HepG2 (cell line): ENCODE measurements around the gene SYT8. TPM values are rescaled to one million over a fixed set of nuclear protein-coding genes. Genes with fewer than 3 reads are reported as not detected.

Experiments
- ATAC-seq: fragments of 200-7000 bp; cut with Tn5 transposase; 3 replicates; pipeline ENCODE4 v1.9.1; 2020; ENCODE audit warnings: mild to moderate bottlenecking, moderate library complexity
- BruUV-seq: library from RNA; stranded (reverse); fragments of 400-500 nt; replicated peaks from 2 replicates; lab custom pipeline; 2021; lab: Mats Ljungman, UMichigan
- CTCF ChIA-PET: fragments of 300-600 bp; formaldehyde crosslinking; extraction: SDS; loops from one replicate; lab custom pipeline; 2021; ENCODE audit warnings: low total read pairs, inconsistent platforms, low intra/inter-chr PET ratio; lab: Yijun Ruan, JAX
- POLR2A ChIA-PET: fragments of 350-600 bp; sonication (Branson Sonifier 250); formaldehyde crosslinking; loops from one replicate; lab custom pipeline; 2020; ENCODE audit warnings: antibody characterized with exemption, inconsistent platforms; lab: Yijun Ruan, JAX
- DNase-seq: peaks from one replicate; pipeline ENCODE4 v3.0.0-alpha.2; 2015; ENCODE audit warnings: low spot score
- FAIRE-seq: peaks from 3 replicates; lab custom pipeline; 2011; peaks lifted over from hg19 to GRCh38; lab: Jason Lieb, UNC
- H2AFZ ChIP-seq: one replicate; pipeline ENCODE4 v1.6.1; 2011; ENCODE audit warnings: low read length, inconsistent platforms
- H3K27ac ChIP-seq: fragments of 300-600 bp; 3 replicates; pipeline ENCODE4 v1.8.0; 2011; ENCODE audit warnings: mixed run types, mild to moderate bottlenecking, mixed read lengths, low read length, inconsistent platforms; ENCODE audit not compliant: insufficient read depth; ENCODE audit errors: extremely low read length
- H3K27me3 ChIP-seq, 2 experiments: fragments of 200-600 bp in 1 of 2; 2 replicates in 1 of 2; 3 replicates in 1 of 2; pipeline versions ENCODE4 v1.6.0 to v1.8.0; 2011; ENCODE audit warnings: low read length in 2 of 2, mild to moderate bottlenecking in 2 of 2, moderate library complexity in 2 of 2, inconsistent platforms in 1 of 2; ENCODE audit not compliant: insufficient read depth in 2 of 2, control insufficient read depth in 1 of 2
- H3K36me3 ChIP-seq, 2 experiments: fragments of 200-600 bp in 1 of 2; replicated peaks in 1 of 2; 2 replicates in 1 of 2; 3 replicates in 1 of 2; pipeline versions ENCODE4 v1.5.1 to v1.8.0; 2011; ENCODE audit warnings: low read length in 2 of 2, inconsistent platforms in 1 of 2; ENCODE audit not compliant: insufficient read depth in 2 of 2, control insufficient read depth in 1 of 2
- H3K4me1 ChIP-seq: 2 replicates; pipeline ENCODE4 v1.5.1; 2012; ENCODE audit warnings: low read length, inconsistent platforms; ENCODE audit not compliant: insufficient read depth
- H3K4me2 ChIP-seq: 2 replicates; pipeline ENCODE4 v1.6.0; 2011; ENCODE audit warnings: low read depth, low read length, inconsistent platforms
- H3K4me3 ChIP-seq, 3 experiments: fragments of 200-600 bp in 1 of 3; sonication (generic), shearing (Covaris generic) in 1 of 3; replicated peaks in 1 of 3; 2 replicates each; pipeline ENCODE4 v1.5.1; 2011 to 2016; ENCODE audit warnings: low read length in 3 of 3, inconsistent platforms in 2 of 3, low read depth in 2 of 3, mild to moderate bottlenecking in 2 of 3, control low read depth in 1 of 3, mixed read lengths in 1 of 3; ENCODE audit not compliant: insufficient read depth in 1 of 3
- H3K79me2 ChIP-seq: one replicate; pipeline ENCODE4 v1.6.1; 2011; ENCODE audit warnings: low read length, inconsistent platforms; ENCODE audit not compliant: insufficient read depth
- H3K9ac ChIP-seq: 2 replicates; pipeline ENCODE4 v1.6.0; 2011; ENCODE audit warnings: mild to moderate bottlenecking, low read depth, low read length, inconsistent platforms; ENCODE audit not compliant: insufficient read depth
- H3K9me3 ChIP-seq: 2 replicates; pipeline ENCODE4 v1.5.1; 2012; ENCODE audit warnings: mild to moderate bottlenecking, low read length
- H4K20me1 ChIP-seq: 2 replicates; pipeline ENCODE4 v1.6.0; 2011; ENCODE audit warnings: inconsistent platforms, mild to moderate bottlenecking, low read length, moderate library complexity; ENCODE audit not compliant: insufficient read depth
- DZIP1 ChIP-seq: sonication (generic); formaldehyde crosslinking; IDR thresholded peaks from 2 replicates; pipeline ENCODE4 v1.5.0; 2020; ENCODE audit warnings: mild to moderate bottlenecking, missing genetic modification reagents
- GPN1 ChIP-seq: sonication (generic); formaldehyde crosslinking; IDR thresholded peaks from 2 replicates; pipeline ENCODE4 v1.5.1; 2020; ENCODE audit warnings: missing genetic modification reagents, borderline replicate concordance
- IKZF5 ChIP-seq: IDR thresholded peaks from 2 replicates; pipeline ENCODE4 v1.6.1; 2018; ENCODE audit warnings: missing genetic modification reagents, mild to moderate bottlenecking, missing compliant biosample characterization
- JUNB ChIP-seq: sonication (generic); formaldehyde crosslinking; IDR thresholded peaks from 2 replicates; pipeline ENCODE4 v1.8.0; 2022; ENCODE audit warnings: missing genetic modification reagents, mild to moderate bottlenecking, borderline replicate concordance
- LCORL ChIP-seq, 2 experiments: fragments of 450-650 bp in 1 of 2; sonication (generic) in 1 of 2; formaldehyde crosslinking in 1 of 2; IDR thresholded peaks; 2 replicates each; pipeline versions ENCODE4 v1.5.0 to v1.6.1; 2017 to 2020; ENCODE audit warnings: antibody characterized with exemption in 1 of 2, missing genetic modification reagents in 1 of 2
- MTF2 ChIP-seq: sonication (generic); formaldehyde crosslinking; IDR thresholded peaks from 2 replicates; pipeline ENCODE4 v1.5.0; 2020; ENCODE audit warnings: missing genetic modification reagents, borderline replicate concordance
- NFIB ChIP-seq: sonication (generic); formaldehyde crosslinking; IDR thresholded peaks from 2 replicates; pipeline ENCODE4 v1.9.0; 2021; ENCODE audit warnings: missing genetic modification reagents, mild to moderate bottlenecking, borderline replicate concordance
- RARA ChIP-seq: IDR thresholded peaks from 2 replicates; pipeline ENCODE4 v1.6.1; 2016; ENCODE audit warnings: missing genetic modification reagents, missing compliant biosample characterization
- SKI ChIP-seq: fragments of 450-650 bp; IDR thresholded peaks from one replicate; pipeline ENCODE4 v1.6.1; 2018; ENCODE audit warnings: mild to moderate bottlenecking; ENCODE audit not compliant: partially characterized antibody
- SNAI1 ChIP-seq: sonication (generic); formaldehyde crosslinking; IDR thresholded peaks from 2 replicates; pipeline ENCODE4 v1.5.0; 2020; ENCODE audit warnings: mild to moderate bottlenecking, missing genetic modification reagents, borderline replicate concordance
- THAP8 ChIP-seq: sonication (generic); formaldehyde crosslinking; IDR thresholded peaks from 2 replicates; pipeline ENCODE4 v1.5.1; 2020; ENCODE audit warnings: missing genetic modification reagents, mild to moderate bottlenecking, borderline replicate concordance
- U2AF1 ChIP-seq: fragments of 200-400 bp; formaldehyde crosslinking; optimal IDR thresholded peaks from 2 replicates; pipeline ENCODE3; 2017; ENCODE audit warnings: mild to moderate bottlenecking, low read depth, low read length
- ZBTB46 ChIP-seq: sonication (generic); formaldehyde crosslinking; IDR thresholded peaks from 2 replicates; pipeline ENCODE4 v1.4.0; 2020; ENCODE audit warnings: mild to moderate bottlenecking, missing genetic modification reagents, borderline replicate concordance
- ZNF207 ChIP-seq: fragments of 450-650 bp; IDR thresholded peaks from 2 replicates; pipeline ENCODE4 v1.6.1; 2016; ENCODE audit warnings: antibody characterized with exemption, borderline replicate concordance
- ZNF354B ChIP-seq: sonication (generic); formaldehyde crosslinking; IDR thresholded peaks from 2 replicates; pipeline ENCODE4 v1.8.0; 2022; ENCODE audit warnings: mild to moderate bottlenecking, missing genetic modification reagents
- ZNF777 ChIP-seq: sonication (generic); formaldehyde crosslinking; IDR thresholded peaks from 2 replicates; pipeline ENCODE4 v1.4.0; 2020; ENCODE audit warnings: missing genetic modification reagents
- ZNF879 ChIP-seq: sonication (generic); formaldehyde crosslinking; IDR thresholded peaks from 2 replicates; pipeline ENCODE4 v1.8.1; 2023; ENCODE audit warnings: missing genetic modification reagents
- WGBS: methylation state at CpG from one replicate; pipeline ENCODE4 v1.1.6; 2017; ENCODE audit warnings: low lambda C conversion rate; 5-methylcytosine and 5-hydroxymethylcytosine counted together
- in situ Hi-C: cut with HindIII; loops from 2 replicates; pipeline ENCODE4 v1.10.0; 2017; ENCODE audit warnings: low pct_unique_long_range_greater_than_20kb; ENCODE audit not compliant: extremely low pct_ligation_motif_present
- intact Hi-C: fragments of 100-400 bp; cut with micrococcal nuclease; formaldehyde crosslinking; loops from one replicate; pipeline ENCODE4 v1.10.0; 2022; ENCODE audit not compliant: unreplicated experiment
- polyA plus RNA-seq, 8 experiments: library from polyadenylated mRNA; depleted of rRNA in 3 of 8; stranded (reverse) in 7 of 8; unstranded in 1 of 8; fragments of >200 nt; fragmentation: Illumina TruSeq in 4 of 8; extraction: Trizol in 4 of 8; gene quantifications; 2 replicates each; pipeline versions ENCODE4 v1.2.1 to v1.2.3, GENCODE V29; 2011 to 2016; ENCODE audit warnings: low read depth in 4 of 8, missing spikeins in 1 of 8, mixed read lengths in 1 of 8; ENCODE audit not compliant: insufficient read depth in 1 of 8
- total RNA-seq, 5 experiments: library from RNA; depleted of rRNA; stranded (reverse); fragments of >200 nt; fragmentation: Illumina TruSeq; extraction: Trizol; gene quantifications; 2 replicates each; pipeline ENCODE4 v1.2.3, GENCODE V29; 2016; ENCODE audit warnings: low read depth in 1 of 5

The SYT8 gene
- total and polyA plus RNA-seq, 2 of the 13 experiments (the other 11 are each of a cell fraction or from before 2014, with no cell fraction given), result 0.60 to 2.3 TPM

- H2AFZ ChIP-seq, result no peak overlapping the region
- no peak overlapping the region for H3K9ac ChIP-seq
- H3K4me3 ChIP-seq, result no peak overlapping the region
- POLR2A ChIA-PET, result no interaction called here
- TF ChIP-seq THAP8 (CRISPR knock-in tag) (no peak), DZIP1 (no peak), ZBTB46 (no peak), ZNF207 (no peak), NFIB (CRISPR knock-in tag) (no peak), SKI (no peak), ZNF354B (no peak), GPN1 (CRISPR knock-in tag) (no peak), JUNB (CRISPR knock-in tag) (no peak), MTF2 (CRISPR knock-in tag) (no peak), SNAI1 (CRISPR knock-in tag) (no peak), ZNF879 (CRISPR knock-in tag) (no peak), ZNF777 (CRISPR knock-in tag) (no peak), IKZF5 (CRISPR knock-in tag) (no peak), U2AF1 (no peak), RARA (CRISPR knock-in tag) (no peak), LCORL (IDR thresholded peaks at IDR 0.05) (no peak), LCORL (CRISPR knock-in tag; IDR thresholded peaks at IDR 0.05) (no peak)
- H3K4me2 ChIP-seq, result no peak overlapping the region
- no peaks in the 10 kb centered on the region for H4K20me1 ChIP-seq
- BruUV-seq, result no TSS peak
- ATAC-seq (no peak), FAIRE-seq (no peak), DNase-seq (no peak)
- H3K36me3 ChIP-seq, result no peaks in the 10 kb centered on the region
- no peaks in the 10 kb centered on the region for H3K79me2 ChIP-seq
- CTCF ChIA-PET, result no interaction called here
- peaks cover 2 to 24% of the 10 kb centered on the region in 2 experiments; a peak in 4 of 5 replicates for H3K27me3 ChIP-seq
- WGBS, result 48% methylated on average over 14 of the region's 14 CpGs
- peaks cover 12% of the 10 kb centered on the region for H3K4me1 ChIP-seq
- intact Hi-C loops (no loop called here), in situ Hi-C loops (no loop called here)
- H3K27ac ChIP-seq, result no peak overlapping the region
- 0 out of 2 replicates have a peak, but pooled peaks cover 3% of the 10 kb centered on the region for H3K9me3 ChIP-seq
Measured at GRCh38 chr11:1820463-1821325, 14.1 kb upstream of the SYT8 start.
